Measurements from ENCODE around the gene IPPK. TPM values are rescaled to one million over a fixed set of nuclear protein-coding genes. Genes with fewer than 3 reads are reported as not detected.
A peak's percentile ranks its signal among the peaks of the same experiment; 100 is the strongest.

Gene IPPK, protein sequence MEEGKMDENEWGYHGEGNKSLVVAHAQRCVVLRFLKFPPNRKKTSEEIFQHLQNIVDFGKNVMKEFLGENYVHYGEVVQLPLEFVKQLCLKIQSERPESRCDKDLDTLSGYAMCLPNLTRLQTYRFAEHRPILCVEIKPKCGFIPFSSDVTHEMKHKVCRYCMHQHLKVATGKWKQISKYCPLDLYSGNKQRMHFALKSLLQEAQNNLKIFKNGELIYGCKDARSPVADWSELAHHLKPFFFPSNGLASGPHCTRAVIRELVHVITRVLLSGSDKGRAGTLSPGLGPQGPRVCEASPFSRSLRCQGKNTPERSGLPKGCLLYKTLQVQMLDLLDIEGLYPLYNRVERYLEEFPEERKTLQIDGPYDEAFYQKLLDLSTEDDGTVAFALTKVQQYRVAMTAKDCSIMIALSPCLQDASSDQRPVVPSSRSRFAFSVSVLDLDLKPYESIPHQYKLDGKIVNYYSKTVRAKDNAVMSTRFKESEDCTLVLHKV
- total RNA-seq: 14.8 and 14.9 TPM in 2 replicates

DNA sequence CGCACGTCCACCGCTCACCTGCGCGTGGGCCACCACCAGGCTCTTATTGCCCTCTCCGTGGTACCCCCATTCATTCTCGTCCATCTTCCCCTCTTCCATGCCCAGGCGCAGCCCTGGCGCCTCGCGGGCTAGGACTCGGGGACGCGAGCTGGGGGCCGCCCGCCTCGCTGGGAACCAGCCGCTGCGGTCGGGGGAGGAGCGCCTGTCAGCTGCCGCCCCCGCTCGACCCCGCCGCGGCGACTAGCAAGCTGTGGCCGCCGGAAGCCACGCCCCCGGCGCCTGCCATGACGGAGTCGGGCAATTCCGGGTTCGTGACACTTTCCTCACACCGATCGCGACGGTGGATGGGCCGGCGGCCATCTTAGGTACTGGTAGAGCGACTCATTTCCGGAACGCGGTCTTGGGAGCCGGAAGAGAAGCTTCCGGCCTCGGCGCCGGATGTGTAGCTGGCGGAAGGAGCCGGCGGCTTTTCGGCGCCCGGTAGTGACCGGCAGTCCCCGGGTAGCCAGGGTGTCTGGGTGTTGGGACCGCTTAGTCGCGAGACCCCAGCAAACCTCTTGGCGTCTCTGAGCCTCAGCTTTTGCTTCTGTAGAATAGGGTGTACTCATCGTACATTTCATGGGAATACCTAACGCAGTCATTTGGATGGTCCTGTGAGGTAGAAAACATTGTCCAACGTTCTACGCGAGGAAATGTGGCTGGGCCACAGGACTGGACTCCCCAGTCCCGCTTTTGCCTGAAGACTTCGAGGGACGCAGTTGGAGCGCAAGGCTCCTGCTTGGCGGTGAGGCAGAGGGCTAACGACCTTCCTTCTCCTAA lies at the start of gene IPPK:
TSS of gene IPPK (minus strand) at position 242 of the 819 bp plus-strand sequence. CDS start at position 99, 143 bp downstream.
- Mint-ChIP-seq H3K9me3 (no peaks in the 10 kb centered on the region), H3K27me3 (ENCODE audit: insufficient read depth) (no peaks in the 10 kb centered on the region)

DNA sequence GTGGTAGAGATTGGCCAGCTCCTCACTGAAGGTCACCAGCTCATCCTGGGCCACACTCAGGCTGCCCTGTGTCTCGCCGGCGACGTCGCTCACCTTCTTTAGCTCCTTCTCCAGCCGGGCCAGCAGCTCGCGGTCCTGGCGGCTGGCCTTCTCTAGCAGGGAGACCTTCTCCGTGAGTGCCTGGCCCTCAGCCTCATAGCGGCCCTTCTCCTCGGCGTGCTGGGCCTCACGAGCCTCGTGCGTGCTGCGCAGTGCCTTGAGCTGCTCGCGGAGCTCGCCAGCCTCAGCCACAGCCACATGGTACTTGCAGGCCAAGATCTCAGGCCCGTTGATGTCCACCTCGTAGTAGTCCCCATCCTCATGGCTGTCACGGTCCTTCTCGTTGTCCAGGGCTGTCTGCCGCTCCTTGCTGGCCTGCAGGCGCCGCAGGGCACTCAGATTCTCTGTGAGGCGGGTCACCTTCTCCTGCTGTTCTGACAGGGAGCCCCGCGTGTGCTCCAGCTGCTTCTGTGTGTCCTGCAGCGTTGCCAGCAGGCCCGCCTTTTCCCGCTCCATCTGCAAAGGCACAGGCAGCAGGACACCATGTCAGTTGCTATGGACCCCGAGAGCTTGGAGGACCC lies 49.2 kb upstream of the IPPK start:
- no peaks in the 10 kb centered on the region for H3K4me1 Mint-ChIP-seq (ENCODE audit: low read depth)
- intact Hi-C loops (cut with micrococcal nuclease): loop anchor here (5.0 kb wide), 1 partner anchor 88 kb away; no protein-coding TSS in a partner anchor
- peaks cover 21% of the 10 kb centered on the region for H3K36me3 Mint-ChIP-seq (ENCODE audit: low read depth)
- no peak for DNase-seq (ENCODE audit: low spot score)
- H3K9me3 Mint-ChIP-seq: no peaks in the 10 kb centered on the region
- H3K4me3 Mint-ChIP-seq: no peak overlapping the region
- no peak overlapping the region for H3K27ac Mint-ChIP-seq
- no peaks in the 10 kb centered on the region for H3K27me3 Mint-ChIP-seq (ENCODE audit: insufficient read depth)

More for the DNA sequence above, at the start of gene IPPK:
- H3K36me3 Mint-ChIP-seq (ENCODE audit: low read depth): peaks cover 22% of the 10 kb centered on the region
- H3K27ac Mint-ChIP-seq: peak within 1 kb of the TSS; percentile 88
- intact Hi-C loops (cut with micrococcal nuclease): loop anchor here (1.0 to 10.0 kb wide), 12 partner anchors 23 to 1497 kb away; partner anchors contain the start of genes CARD19, CENPP, IARS1 and NOL8
- DNase-seq (ENCODE audit: low spot score): peak; percentile 98
- H3K4me1 Mint-ChIP-seq (ENCODE audit: low read depth): peaks cover 38% of the 10 kb centered on the region
- H3K4me3 Mint-ChIP-seq: peak within 1 kb of the TSS; percentile 88

DNA sequence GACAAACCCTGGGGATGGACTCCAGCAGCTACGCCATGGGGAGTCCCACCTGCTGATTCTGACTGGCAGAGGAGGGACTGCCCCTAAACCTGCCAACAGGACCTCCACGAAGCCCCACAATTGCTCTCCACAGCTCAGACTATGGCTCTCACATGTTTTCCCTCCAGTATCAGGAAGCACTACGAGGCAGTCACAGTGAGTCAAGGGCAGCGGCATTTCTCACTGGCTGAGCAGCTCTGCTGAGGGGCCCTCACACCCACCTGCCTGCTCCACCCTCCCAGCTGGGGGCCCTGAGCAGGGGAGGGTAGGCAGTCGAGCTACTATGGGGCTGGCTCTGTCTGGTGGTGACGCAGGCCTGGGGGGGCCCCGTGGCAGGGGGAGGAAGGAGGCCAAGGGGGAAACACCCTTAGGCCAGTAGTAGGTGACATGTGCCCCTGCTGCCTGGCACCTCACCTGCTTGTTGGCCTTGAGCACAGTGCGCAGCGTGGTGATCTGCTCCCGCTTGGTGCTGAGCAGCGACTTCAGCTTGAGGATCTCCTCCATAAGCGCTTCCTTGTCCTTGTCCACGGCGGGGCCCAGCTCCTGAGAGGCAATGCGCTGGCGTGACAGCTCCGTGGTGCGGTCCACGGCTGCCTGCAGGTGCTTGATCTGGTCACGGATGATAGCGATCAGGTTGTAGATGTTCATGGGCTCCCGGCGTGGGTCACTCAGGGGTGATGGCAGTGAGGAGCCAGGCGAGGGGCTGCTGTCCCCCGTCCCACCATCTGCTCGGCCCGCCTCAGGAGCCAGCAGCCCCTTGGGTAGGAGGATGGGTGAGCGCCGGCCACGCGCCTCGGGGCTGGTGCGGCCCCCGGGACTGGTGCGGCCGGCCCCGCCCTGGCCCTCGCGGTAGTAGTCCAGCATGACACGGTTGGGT lies 48.4 kb upstream of the IPPK start:
- no peaks in the 10 kb centered on the region for H3K9me3 Mint-ChIP-seq
- no peaks in the 10 kb centered on the region for H3K27me3 Mint-ChIP-seq (ENCODE audit: insufficient read depth)
- no peak overlapping the region for H3K27ac Mint-ChIP-seq
- intact Hi-C loops (cut with micrococcal nuclease): loop anchor here (5.0 kb wide), 1 partner anchor 89 kb away; no protein-coding TSS in a partner anchor
- H3K36me3 Mint-ChIP-seq (ENCODE audit: low read depth): peaks cover 28% of the 10 kb centered on the region
- no peak for DNase-seq (ENCODE audit: low spot score)
- H3K4me1 Mint-ChIP-seq (ENCODE audit: low read depth): no peaks in the 10 kb centered on the region
- no peak overlapping the region for H3K4me3 Mint-ChIP-seq

DNA sequence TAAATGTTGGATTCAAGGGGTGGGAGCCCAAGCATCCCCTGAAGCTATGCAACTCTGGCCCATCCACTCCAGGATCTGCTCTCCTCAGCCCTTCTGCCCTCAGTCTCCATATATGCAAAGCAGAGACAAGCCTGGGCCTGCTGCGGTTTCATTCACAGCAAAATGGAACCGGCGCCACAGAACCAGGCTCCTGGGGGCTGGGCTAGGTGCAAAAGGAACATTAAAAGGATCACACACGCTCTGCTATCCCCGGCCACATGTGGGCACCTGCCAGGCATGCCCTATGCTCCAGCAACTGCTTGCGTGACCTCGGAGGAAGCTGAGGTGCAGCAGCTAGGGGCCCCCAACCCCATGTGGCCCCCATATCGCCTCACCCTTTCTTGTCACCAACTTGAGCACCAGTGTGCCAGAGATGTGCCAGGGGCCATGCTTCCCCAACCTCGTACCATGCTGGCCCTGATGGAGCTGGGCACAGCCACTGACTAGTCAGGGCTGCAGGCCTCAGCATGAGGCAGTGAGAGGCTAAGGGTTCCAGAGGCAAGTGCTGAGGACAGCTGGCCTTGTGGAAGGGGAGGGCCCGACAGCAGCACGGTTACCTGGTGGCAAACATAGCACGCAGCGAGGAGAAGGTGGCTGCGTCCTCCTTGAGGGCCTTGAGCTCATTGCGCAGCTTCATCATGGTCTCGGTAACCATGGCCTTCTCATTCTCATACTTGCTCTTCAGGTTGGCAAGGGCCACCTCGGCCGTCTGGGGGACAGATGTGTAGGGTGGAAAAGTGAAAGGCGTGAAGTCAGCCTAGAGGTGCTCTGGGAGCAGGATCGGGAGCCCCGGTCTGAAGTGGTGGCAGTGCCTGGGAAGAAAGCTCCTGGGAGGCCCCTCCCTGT lies 47.5 kb upstream of the IPPK start:
- Mint-ChIP-seq H3K27ac (no peak overlapping the region), H3K36me3 (ENCODE audit: low read depth) (peaks cover 33% of the 10 kb centered on the region), H3K4me3 (no peak overlapping the region), H3K4me1 (ENCODE audit: low read depth) (peaks cover under 1% of the 10 kb centered on the region), H3K9me3 (no peaks in the 10 kb centered on the region), H3K27me3 (ENCODE audit: insufficient read depth) (no peaks in the 10 kb centered on the region)
- no peak for DNase-seq (ENCODE audit: low spot score)
- intact Hi-C loops (cut with micrococcal nuclease): loop anchor here (5.0 kb wide), 1 partner anchor 90 kb away; no protein-coding TSS in a partner anchor

DNA sequence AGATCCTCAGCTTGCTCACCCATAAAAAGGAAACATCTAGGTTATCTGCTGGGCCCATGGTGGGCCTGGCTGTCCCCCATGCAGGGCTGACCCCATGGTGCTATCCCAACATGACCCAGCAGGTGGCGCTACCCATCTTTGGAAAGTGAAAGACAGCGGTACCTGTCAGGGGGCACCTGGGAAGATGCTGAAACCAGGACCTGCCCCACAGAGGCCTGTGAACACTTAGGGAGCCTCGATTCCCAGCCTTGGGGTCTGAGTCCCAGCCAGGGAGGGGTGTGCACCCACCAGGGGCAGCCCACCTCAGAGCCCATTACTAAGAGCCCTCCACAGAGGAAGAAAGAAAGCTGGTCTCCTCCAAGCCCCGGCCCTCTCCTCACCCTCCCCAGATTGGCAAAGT lies 46.6 kb upstream of the IPPK start:
- Mint-ChIP-seq H3K4me1 (ENCODE audit: low read depth) (peaks cover 10% of the 10 kb centered on the region), H3K36me3 (ENCODE audit: low read depth) (peaks cover 37% of the 10 kb centered on the region), H3K27me3 (ENCODE audit: insufficient read depth) (no peaks in the 10 kb centered on the region), H3K27ac (no peak overlapping the region), H3K9me3 (no peaks in the 10 kb centered on the region), H3K4me3 (no peak overlapping the region)
- intact Hi-C loops (cut with micrococcal nuclease): loop anchor here (1.0 to 5.0 kb wide), 3 partner anchors 48 to 91 kb away; partner anchors contain the start of gene BICD2
- peak; percentile 65 for DNase-seq (ENCODE audit: low spot score)

DNA sequence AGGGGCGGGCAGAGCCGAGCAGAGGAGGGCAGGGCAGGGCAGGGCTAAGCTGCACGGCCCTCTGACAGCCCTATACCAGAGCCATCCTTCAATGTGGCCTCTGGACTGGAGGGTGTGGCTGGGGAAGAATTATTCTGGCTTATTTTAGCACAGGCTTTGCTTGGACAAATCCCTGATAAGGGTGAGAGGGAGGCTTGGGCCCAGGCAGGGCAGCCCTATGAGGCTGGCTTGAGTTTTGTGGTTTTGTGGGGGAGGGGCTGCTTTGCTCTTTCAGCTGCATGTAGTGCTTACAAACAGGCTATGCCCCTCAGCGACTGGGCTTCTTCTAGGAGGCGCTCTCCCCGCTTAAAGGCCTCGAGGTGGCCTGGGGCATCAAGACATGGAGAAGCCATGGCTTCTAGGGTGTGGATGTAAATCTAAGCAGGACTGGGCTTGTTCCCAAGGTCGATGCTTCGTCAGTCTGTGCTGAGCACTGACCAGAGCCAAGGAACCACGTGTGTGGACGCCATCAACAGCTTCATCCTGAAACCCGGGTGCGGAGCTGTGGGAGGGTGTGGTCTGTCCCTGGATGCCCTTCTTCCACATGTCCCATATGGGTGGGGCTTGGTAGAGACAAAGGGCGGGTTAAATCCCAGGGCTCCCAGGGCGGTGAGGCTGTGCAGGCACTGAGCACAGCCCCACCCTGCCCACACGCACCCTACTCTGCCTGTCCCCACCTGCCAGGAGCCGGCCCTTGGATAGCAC lies 45.7 kb upstream of the IPPK start:
- intact Hi-C loops (cut with micrococcal nuclease): loop anchor here (1.0 to 5.0 kb wide), 3 partner anchors 49 to 92 kb away; partner anchors contain the start of gene BICD2
- Mint-ChIP-seq H3K4me1 (ENCODE audit: low read depth) (peaks cover 17% of the 10 kb centered on the region), H3K27ac (no peak overlapping the region), H3K4me3 (no peak overlapping the region), H3K36me3 (ENCODE audit: low read depth) (peaks cover 37% of the 10 kb centered on the region), H3K27me3 (ENCODE audit: insufficient read depth) (no peaks in the 10 kb centered on the region), H3K9me3 (no peaks in the 10 kb centered on the region)
- DNase-seq (ENCODE audit: low spot score): no peak

DNA sequence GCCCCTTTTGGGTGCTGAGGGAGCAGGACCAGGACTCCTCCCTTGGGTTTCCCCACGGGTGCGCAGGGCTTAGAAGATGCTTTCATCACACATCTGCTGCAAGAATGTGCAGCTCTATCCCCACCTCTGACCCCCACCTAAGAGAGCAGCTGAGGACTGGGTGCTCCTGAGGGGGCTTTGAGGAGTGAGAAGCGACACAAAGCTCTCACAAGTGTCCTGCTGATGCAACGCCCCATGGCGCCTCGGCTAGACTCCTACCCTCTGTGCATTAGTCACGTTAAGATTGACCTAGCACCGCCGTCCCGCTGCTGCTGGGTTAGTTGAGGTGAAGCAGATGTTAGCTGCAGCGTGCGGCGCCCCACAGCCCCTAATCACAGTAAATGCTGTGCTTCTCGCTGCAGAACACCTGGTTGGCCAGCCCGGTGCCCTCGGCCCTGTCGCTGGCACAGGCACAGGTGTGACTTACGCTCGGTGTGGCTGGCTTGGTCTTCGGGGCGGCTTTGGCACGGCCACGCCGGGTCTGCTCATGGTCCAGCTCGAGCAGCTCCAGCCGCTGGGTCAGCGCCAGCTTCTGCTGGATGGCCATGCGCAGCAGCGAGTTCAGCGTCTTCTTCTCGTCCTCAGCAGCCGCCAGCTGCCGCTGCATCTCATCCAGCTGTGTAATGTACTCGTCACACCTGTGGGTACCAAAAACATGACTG lies 45.0 kb upstream of the IPPK start:
- H3K4me3 Mint-ChIP-seq: no peak overlapping the region
- intact Hi-C loops (cut with micrococcal nuclease): loop anchor here (5.0 kb wide), 1 partner anchor 92 kb away; no protein-coding TSS in a partner anchor
- peaks cover 17% of the 10 kb centered on the region for H3K4me1 Mint-ChIP-seq (ENCODE audit: low read depth)
- no peaks in the 10 kb centered on the region for H3K9me3 Mint-ChIP-seq
- peaks cover 34% of the 10 kb centered on the region for H3K36me3 Mint-ChIP-seq (ENCODE audit: low read depth)
- H3K27ac Mint-ChIP-seq: no peak overlapping the region
- no peaks in the 10 kb centered on the region for H3K27me3 Mint-ChIP-seq (ENCODE audit: insufficient read depth)
- no peak for DNase-seq (ENCODE audit: low spot score)

DNA sequence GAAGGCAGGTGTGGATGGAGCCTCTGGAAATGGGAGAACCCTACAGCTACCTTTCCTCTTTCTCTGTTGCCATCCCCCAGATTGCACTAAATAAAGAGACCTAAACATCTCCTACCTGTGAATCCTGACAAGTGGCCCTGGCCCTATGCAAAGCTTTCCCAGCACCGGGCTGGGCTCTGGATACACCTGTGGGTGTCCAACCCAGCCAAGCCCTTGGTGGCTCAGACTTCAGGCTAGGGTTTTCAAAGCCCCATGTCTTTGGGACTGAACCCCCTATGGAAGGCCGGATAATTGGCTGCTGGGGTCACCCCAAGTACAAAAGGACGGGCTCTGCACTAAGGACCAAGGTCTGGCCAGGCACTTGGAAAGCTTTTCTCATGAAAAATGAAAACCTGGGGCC lies 44.1 kb upstream of the IPPK start:
- no peaks in the 10 kb centered on the region for H3K9me3 Mint-ChIP-seq

DNA sequence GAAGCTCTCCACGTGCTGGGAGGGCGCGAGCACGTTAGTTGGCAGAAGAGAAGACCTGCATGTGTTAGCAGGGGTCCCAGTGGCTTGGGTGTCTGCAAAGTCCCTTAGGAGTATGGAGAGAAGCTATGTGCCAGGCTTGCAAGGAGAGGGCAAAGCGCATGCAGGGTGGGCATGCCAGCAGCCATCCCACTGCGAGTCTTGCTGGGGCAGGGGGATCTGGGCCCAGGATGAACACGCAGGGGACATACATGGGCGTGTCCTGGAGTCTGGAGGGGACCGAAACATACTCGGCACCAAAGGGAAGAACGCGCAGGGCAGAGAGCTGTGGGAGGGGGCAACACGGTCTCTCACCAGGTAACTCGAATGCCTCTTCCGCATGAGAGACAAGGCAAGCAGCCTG lies 43.6 kb upstream of the IPPK start:
- H3K27ac Mint-ChIP-seq: peak overlapping the region; percentile 60

More for the DNA sequence above, 44.1 kb upstream of the IPPK start:
- intact Hi-C loops (cut with micrococcal nuclease): no loop called here
- Mint-ChIP-seq H3K4me1 (ENCODE audit: low read depth) (peaks cover 17% of the 10 kb centered on the region), H3K4me3 (no peak overlapping the region), H3K36me3 (ENCODE audit: low read depth) (peaks cover 31% of the 10 kb centered on the region), H3K27me3 (ENCODE audit: insufficient read depth) (no peaks in the 10 kb centered on the region), H3K27ac (no peak overlapping the region)
- no peak for DNase-seq (ENCODE audit: low spot score)

DNA sequence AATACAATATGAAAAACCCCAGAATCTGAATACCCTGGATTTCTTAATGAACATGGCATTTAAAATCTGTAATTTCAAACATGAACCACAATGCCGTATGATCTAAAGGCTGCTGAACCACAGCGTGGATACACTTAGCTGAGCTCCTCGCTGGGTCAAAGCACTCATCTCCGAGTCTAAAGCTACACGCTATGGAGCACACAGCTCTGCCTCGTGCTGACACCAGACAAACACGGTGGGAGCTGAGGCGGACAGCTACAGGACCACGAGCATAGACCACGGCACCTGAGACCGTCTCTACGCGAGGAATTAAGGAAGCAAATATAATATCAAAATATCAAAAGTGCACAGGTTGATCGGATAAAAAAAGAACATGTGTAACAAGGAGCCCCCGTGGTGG lies 42.8 kb upstream of the IPPK start:
- H3K27ac Mint-ChIP-seq: peak overlapping the region; percentile 85
- H3K36me3 Mint-ChIP-seq (ENCODE audit: low read depth): peaks cover 31% of the 10 kb centered on the region
- intact Hi-C loops (cut with micrococcal nuclease): no loop called here
- no peaks in the 10 kb centered on the region for H3K9me3 Mint-ChIP-seq
- no peak for DNase-seq (ENCODE audit: low spot score)
- H3K4me1 Mint-ChIP-seq (ENCODE audit: low read depth): peaks cover 17% of the 10 kb centered on the region
- no peaks in the 10 kb centered on the region for H3K27me3 Mint-ChIP-seq (ENCODE audit: insufficient read depth)
- no peak overlapping the region for H3K4me3 Mint-ChIP-seq

More for the DNA sequence above, 43.6 kb upstream of the IPPK start:
- Mint-ChIP-seq H3K4me3 (no peak overlapping the region), H3K36me3 (ENCODE audit: low read depth) (peaks cover 31% of the 10 kb centered on the region), H3K4me1 (ENCODE audit: low read depth) (peaks cover 17% of the 10 kb centered on the region), H3K9me3 (no peaks in the 10 kb centered on the region), H3K27me3 (ENCODE audit: insufficient read depth) (no peaks in the 10 kb centered on the region)
- intact Hi-C loops (cut with micrococcal nuclease): no loop called here
- no peak for DNase-seq (ENCODE audit: low spot score)
